CD4-positive, alpha-beta T cell treated with Interleukin-10 for 1 hour (primary cell): Measurements from ENCODE around the gene TAAR1.
A peak's percentile ranks its signal among the peaks of the same experiment; 100 is the strongest.
"Not testable (repeated sequence)": the region's sequence is repeated elsewhere in the genome, so short reads cannot be mapped to it uniquely, and the experiment has no call there.

Source experiments
- DNase-seq: peaks from one replicate; pipeline ENCODE4 v3.0.0-alpha.2; 2020

TAAR1 gene

GRCh38 chr6:132659082-132659481 is at the start of gene TAAR1:
TAAR1 (minus strand) TSS chr6:132659182; CDS start chr6:132646003, 13,179 bp downstream.
- DNase-seq = no peak

- DNase-seq = no peak
Observed at GRCh38 chr6:132708771-132709170, 49.8 kb upstream of the TAAR1 start.

GRCh38 chr6:132708002-132708401 is 49.0 kb upstream of the TAAR1 start:
- DNase-seq = no peak

- DNase-seq = not testable (repeated sequence)
Observed at GRCh38 chr6:132706756-132707155, 47.8 kb upstream of the TAAR1 start.

- no peak for DNase-seq
Observed at GRCh38 chr6:132703936-132704335, 45.0 kb upstream of the TAAR1 start.

- DNase-seq = no peak
Observed at GRCh38 chr6:132698608-132699007, 39.6 kb upstream of the TAAR1 start.

GRCh38 chr6:132695773-132696172 is 36.8 kb upstream of the TAAR1 start:
- DNase-seq = no peak

- DNase-seq = no peak
Observed at GRCh38 chr6:132693478-132693877, 34.5 kb upstream of the TAAR1 start.

- DNase-seq = no peak
Observed at GRCh38 chr6:132690678-132691077, 31.7 kb upstream of the TAAR1 start.

GRCh38 chr6:132687306-132687705 is 28.3 kb upstream of the TAAR1 start:
- no peak for DNase-seq

- no peak for DNase-seq
Observed at GRCh38 chr6:132686531-132686930, 27.5 kb upstream of the TAAR1 start.

GRCh38 chr6:132685009-132685408 is 26.0 kb upstream of the TAAR1 start:
- no peak for DNase-seq

- DNase-seq = no peak
Observed at GRCh38 chr6:132684272-132684671, 25.3 kb upstream of the TAAR1 start.

- no peak for DNase-seq
Observed at GRCh38 chr6:132683543-132683942, 24.6 kb upstream of the TAAR1 start.

- not testable (repeated sequence) for DNase-seq
Observed at GRCh38 chr6:132679094-132679493, 20.1 kb upstream of the TAAR1 start.

- no peak for DNase-seq
Observed at GRCh38 chr6:132675749-132676148, 16.8 kb upstream of the TAAR1 start.

GRCh38 chr6:132675002-132675401 is 16.0 kb upstream of the TAAR1 start:
- no peak for DNase-seq

GRCh38 chr6:132673376-132674094 is 14.6 kb upstream of the TAAR1 start:
- no peak for DNase-seq

- no peak for DNase-seq
Observed at GRCh38 chr6:132671295-132671694, 12.3 kb upstream of the TAAR1 start.

GRCh38 chr6:132669690-132670291 is 10.8 kb upstream of the TAAR1 start:
- DNase-seq = peak; percentile 40

- DNase-seq = no peak
Observed at GRCh38 chr6:132666118-132666517, 7.1 kb upstream of the TAAR1 start.

- DNase-seq = no peak
Observed at GRCh38 chr6:132664309-132665034, 5.5 kb upstream of the TAAR1 start.

GRCh38 chr6:132663661-132664060 is 4.7 kb upstream of the TAAR1 start:
- DNase-seq = no peak

- DNase-seq = no peak
Observed at GRCh38 chr6:132661906-132662305, 2.9 kb upstream of the TAAR1 start.
